ENCODE measurements around the gene DLL4.

GRCh38 chr15:40929660-40930429, 705 bp downstream of the DLL4 start:
- TF ChIP-seq CTCF (IDR thresholded peaks at IDR 0.05; ENCODE audit: low read depth, low read length) (no peak), POLR2A (IDR thresholded peaks at IDR 0.05; ENCODE audit: extremely low read depth, insufficient read length) (no peak), MAX (IDR thresholded peaks at IDR 0.05; ENCODE audit: low read depth, low read length) (no peak; the same call in 1 of the 2 replicates)
